NK-92 (cell line): ENCODE results near the gene SRRM3.
"Not testable (repeated sequence)": the region's sequence is repeated elsewhere in the genome, so short reads cannot be mapped to it uniquely, and the experiment has no call there.

Experiments used
- DNase-seq: peaks from one replicate; lab custom pipeline; 2025; ENCODE audit not compliant: unreplicated experiment; lab: John Stamatoyannopoulos, UW

SRRM3 gene

DNA sequence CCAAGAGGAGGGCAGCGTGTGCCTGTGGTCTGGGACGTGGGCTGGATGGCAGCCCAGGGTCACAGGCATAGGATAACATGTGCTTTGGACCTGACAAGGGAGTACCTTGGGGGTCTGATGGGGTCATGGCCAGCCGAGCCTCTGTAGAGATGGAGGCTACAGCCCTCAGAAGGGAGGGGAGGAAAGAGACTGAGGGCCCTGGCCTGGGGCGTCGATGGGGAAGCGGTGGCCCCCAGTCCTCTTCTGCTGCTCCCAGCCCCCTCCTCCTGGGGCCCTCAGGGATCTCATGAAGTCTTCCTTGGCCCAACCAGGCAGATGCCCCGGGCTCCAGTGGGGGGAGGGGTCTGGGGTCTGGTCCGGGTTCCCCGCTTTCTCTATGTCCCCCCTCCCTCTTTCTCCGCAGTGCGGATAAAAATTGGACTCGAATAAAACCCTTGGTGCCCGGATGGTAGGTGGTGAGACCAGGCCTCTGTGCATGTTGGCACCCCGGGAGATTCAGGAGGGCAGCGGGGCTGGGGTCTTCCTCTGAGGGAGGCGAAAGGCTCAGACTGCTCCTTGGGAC is 85.2 kb downstream of the SRRM3 start:
- no peak for DNase-seq

DNA sequence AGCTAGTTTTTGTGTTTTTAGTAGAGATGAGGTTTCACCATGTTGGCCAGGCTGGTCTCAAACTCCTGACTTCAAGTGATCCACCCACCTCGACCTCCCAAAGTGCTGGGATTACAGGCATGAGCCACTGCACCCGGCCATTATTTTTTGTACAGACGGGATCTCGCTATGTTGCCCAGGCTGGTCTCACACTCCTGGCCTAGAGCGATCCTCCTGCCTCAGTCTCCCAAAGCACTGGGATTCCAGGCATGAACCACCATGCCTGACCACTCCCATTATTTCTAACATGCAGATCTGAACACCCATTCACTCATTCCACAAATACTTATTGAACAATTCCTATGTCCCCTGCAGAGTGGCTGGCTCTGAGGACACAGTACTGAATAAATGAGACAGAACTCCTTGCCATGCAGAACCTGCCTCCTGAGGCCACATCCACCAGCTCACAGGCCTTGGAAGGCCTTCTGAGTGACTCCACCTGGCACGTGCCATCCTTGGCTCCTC is 89.2 kb downstream of the SRRM3 start:
- not testable (repeated sequence) for DNase-seq

- DNase-seq: no peak
Observed at GRCh38 chr7:76291351-76292212, 89.9 kb downstream of the SRRM3 start.

DNA sequence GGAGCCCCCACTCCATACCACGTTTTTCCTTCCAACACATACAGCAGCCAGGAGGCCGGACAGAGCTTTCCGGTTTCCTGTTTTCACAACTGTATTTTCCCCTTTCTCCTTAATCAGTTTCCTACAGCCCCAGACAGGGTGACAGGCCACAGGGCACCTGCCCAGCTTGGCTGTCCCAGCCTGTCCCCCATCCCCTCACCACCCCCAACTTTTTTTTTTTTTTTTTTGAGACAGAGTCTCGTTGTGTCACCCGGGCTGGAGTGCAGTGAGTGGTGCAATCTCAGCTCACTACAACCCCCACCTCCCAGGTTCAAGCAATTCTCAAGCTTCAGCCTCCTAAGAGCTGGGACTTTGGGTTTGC is 90.5 kb downstream of the SRRM3 start:
- DNase-seq: no peak

DNA sequence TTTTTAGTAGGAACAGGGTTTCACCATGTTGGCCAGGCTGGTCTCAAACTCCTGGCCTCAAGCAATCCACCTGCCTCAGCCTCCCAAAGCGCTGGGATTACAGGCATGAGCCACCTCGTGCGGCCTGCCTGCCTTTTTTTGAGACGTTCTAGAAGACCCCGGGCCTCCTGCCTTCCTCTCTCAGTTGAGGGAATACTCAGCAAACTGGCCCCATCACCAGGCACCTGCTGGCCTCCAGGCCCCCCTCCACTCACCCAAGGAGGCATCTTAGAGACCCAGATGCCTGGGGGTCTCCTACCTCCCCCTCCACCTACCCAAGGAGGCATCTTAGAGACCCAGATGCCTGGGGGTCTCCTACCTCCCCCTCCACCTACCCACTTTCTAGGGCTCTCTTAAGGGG is 91.2 kb downstream of the SRRM3 start:
- DNase-seq: not testable (repeated sequence)

- DNase-seq: no peak
Observed at GRCh38 chr7:76293407-76293901, 91.8 kb downstream of the SRRM3 start.

- DNase-seq: no peak
Observed at GRCh38 chr7:76294344-76295024, 92.8 kb downstream of the SRRM3 start.

DNA sequence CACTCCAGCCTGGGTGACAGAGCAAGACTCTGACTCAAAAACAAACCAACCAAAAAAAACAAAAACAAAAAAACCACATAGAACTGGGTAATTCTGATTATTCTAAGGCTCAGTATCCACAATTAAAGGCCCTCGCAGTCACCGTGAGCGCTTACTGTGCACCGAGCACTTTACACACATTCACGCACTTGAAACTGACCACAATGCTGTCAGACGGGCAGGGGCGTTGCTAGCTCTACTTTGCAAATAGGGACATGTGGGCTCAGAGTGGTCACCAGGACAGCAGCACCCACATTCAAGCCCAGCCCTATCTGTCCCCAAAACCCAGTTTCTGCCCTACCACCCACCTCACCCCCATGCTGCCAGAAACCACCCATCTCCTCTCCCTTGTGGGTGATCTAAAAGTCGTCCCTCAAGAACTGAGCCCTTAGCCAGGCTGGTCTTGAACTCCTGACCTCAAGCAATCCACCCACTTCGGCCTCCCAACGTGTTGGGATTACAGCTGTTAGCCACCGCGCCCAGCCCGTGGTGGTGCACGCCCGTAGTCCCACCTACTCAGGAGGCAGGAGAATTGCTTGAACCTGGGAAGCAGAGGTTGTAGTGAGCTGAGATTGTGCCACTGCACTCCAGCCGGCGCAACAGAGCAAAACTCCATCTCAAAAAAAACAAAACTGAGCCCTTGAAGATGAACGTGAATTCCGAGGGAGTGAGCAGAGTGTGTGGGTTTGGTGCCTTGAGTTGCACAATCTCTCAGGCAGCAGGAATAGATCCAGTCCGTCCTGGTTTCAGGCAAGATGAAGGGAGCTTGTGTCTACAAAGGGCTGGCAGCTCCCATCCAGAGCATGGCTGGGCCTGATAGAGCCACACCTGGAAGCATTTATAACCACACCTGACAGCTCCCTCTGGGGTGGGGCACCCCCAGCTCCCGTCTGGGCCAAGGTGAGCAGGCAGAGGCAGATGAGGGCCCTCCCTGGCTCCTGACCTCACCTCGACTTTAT is 95.3 kb downstream of the SRRM3 start:
- no peak for DNase-seq

DNA sequence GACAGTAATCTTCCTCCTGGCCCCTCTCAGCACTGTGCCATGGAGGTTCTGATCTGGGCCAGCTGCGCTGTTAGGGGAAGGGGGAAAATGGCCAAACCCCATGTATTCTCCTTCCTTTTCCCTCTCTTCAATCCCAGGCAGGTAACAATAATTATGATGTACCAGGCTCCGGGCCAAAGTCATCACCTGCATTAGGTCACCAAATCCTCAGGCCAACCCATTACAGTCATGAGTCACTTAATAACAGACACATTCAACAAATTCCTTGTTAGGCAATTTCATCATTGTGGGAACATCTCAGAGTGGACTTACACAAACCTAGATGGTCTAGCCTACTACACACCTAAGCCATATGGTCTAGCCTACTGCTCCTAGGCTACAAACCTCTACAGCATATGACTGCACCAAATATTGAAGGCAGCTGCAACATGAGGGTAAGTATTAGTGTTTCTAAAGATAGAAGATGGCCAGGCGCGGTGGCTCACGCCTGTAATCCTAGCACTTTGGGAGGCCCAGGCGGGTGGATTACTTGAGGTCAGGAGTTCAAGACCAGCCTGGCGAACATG is 98.6 kb downstream of the SRRM3 start:
- no peak for DNase-seq

DNA sequence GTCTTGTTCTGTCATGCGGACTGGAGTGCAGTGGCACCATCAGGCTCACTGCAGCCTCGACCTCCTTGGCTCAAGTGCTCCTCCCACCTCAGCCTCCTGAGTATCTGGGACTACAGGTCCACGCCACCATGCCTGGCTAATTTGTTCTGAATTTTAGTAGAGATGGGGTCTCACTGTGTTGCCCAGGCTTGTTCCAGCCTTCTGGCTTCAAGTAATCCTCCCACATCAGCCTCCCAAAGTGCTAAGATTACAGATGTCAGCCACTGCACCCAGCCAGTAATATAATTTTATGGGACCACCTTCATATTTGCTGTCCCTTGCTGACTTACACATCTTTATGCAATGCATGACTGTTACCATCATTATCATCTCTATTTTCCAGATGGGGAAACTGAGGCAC is 99.3 kb downstream of the SRRM3 start:
- no peak for DNase-seq

- no peak for DNase-seq
Observed at GRCh38 chr7:76302347-76303201, 100.9 kb downstream of the SRRM3 start, which contains the start of gene HSPB1. Gene HSPB1 (plus strand): TSS chr7:76302673. CDS start chr7:76302713, 40 bp downstream.

DNA sequence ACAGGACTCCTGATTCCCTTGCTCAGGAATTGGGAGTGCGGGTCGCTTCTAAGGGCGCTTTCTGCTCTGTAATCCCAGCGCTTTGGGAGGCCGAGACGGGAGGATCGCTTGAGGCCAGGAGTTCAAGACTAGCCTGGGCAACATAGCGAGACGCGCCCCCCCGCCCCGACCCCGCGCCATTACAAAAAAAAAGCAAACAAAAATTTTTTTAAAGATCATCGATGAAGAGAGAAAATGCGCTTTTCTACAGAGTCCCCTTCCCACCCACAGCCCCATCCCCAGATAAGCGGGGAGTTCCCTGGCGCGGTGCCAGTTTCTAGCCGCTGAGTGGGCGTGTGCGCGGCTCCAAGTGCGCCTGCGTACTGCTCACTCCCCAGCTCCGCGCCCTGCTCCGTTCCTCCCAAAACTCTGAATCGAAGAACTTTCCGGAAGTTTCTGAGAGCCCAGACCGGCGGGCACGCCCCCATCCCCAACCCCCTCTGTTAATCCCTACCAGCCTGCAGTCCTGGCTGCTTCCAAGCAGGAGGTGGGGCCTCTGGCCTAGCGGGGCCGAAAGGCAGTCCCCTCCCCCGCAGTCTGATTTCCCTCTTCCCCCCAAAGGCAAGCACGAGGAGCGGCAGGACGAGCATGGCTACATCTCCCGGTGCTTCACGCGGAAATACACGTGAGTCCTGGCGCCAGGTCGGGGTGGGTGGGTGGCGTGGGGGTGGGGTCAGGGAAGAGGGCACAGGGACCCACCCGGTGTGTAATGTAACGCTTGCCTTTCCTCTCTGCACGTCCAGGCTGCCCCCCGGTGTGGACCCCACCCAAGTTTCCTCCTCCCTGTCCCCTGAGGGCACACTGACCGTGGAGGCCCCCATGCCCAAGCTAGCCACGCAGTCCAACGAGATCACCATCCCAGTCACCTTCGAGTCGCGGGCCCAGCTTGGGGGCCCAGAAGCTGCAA is 101.8 kb downstream of the SRRM3 start:
- DNase-seq: no peak

GRCh38 chr7:76304888-76305375 is 103.2 kb downstream of the SRRM3 start:
- DNase-seq: no peak

DNA sequence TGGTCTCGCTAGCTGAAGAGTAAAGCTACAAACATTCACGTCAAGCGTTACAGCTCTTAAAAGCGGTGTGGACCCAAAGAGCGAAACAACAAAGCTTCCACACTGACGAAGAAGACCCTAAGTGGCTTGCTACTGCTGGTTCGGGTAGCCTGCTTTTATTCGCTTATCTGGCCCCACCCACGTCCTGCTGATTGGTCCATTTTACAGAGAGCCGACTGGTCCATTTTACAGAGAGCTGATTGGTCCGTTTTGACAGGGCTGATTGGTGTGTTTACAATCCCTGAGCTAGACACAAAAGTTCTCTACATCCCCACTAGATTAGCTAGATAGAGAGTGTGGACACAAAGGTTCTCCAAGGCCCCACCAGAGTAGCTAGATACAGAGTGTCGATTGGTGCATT is 107.2 kb downstream of the SRRM3 start:
- not testable (repeated sequence) for DNase-seq

DNA sequence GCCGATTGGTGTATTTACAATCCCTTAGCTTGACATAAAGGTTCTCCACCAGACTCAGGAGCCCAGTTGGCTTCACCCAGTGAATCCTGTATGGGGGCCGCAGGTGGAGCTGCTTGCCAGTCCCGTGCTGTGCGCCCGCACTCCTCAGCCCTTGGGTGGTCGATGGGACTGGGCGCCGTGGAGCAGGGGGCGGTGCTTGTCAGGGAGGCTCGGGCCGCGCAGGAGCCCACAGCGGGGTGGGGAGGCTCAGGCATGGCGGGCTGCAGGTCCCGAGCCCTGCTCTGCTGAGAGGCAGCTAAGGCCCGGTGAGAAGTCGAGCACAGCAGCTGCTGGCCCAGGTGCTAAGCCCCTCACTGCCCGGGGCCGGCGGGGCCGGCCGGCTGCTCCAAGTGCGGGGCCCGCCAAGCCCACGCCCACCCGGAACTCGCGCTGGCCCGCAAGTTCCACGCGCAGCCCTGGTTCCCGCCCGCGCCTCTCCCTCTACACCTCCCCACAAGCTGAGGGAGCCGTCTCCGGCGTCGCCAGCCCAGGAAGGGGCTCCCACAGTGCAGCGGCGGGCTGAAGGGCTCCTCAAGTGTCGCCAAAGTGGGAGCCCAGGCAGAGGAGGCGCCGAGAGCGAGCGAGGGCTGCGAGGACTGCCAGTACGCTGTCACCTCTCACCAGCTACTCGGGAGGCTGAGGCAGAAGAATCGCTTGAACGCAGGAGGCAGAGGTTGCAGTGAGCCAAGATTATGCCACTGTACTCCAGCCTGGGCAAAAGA is 107.8 kb downstream of the SRRM3 start:
- DNase-seq: not testable (repeated sequence)

DNA sequence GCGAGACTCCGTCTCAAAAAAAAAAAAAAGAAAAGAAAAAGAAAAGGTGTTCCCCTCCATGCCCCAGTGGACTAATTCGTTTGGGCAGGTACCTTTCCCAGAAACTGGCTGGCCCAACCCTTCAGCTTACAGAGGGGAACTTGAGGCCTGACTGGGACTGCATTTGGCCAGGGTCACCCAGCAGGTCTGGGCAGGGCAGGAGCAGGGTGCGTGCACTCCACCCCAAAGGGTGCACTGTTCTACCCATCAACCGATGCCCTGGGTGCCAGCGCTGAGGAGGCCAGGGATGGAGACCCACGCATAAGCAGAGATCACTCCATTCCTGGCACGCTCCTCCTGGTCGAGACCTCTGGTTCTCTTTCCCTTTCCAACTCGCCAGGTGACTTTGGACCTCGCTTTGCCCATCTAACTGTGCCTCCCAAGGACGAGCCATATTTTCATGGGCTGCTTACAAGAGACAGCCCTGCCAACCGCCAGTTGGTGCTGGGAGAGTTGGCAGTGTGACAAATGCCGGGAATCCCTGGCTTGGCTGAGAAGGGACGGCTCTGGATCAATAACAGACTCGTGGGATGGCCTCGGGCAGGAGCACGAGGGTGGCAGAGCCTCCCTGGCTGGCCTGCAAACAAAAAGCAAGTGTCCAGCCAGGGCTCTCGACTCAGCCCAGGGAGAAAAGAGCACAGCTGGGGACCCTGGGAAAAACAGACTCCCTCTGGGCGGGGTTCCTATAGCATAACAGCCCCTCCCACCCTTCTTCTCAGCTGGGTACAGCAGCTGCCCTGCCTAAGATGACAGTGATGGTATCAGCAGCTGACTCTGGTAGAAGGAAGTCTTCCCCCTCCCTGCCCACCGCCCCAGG is 108.6 kb downstream of the SRRM3 start:
- DNase-seq: no peak
